Endothelial cell of umbilical vein (primary cell): ENCODE measurements around the gene KMT2C. TPM values are rescaled to one million over a fixed set of nuclear protein-coding genes. Genes with fewer than 3 reads are reported as not detected.

Experiments
- BruUV-seq: library from RNA; stranded (reverse); fragments of 400-500 nt; replicated peaks from 2 replicates; lab custom pipeline; 2021; lab: Mats Ljungman, UMichigan
- CTCF ChIA-PET: fragments of 300-600, 350-600 bp; sonication (Branson Sonifier 250); formaldehyde crosslinking; loops from one replicate; lab custom pipeline; 2021; ENCODE audit warnings: antibody characterized with exemption, inconsistent platforms; lab: Charles Lee
- POLR2A ChIA-PET: fragments of 300-600, 350-600 bp; sonication (Branson Sonifier 250); formaldehyde crosslinking; loops from one replicate; lab custom pipeline; 2021; ENCODE audit warnings: antibody characterized with exemption, inconsistent platforms; lab: Charles Lee
- DNase-seq: peaks from one replicate; pipeline ENCODE4 v3.0.0-alpha.2; 2011; ENCODE audit warnings: low read depth, low spot score
- FAIRE-seq: peaks from 2 replicates; lab custom pipeline; 2011; peaks lifted over from hg19 to GRCh38; lab: Jason Lieb, UNC
- H2AFZ ChIP-seq: 2 replicates; pipeline ENCODE4 v1.6.0; 2012; ENCODE audit warnings: low read depth, low read length, control low read depth, inconsistent platforms
- H3K27ac ChIP-seq: 2 replicates; pipeline ENCODE4 v1.5.1; 2011; ENCODE audit warnings: low read depth, mild to moderate bottlenecking, control low read depth, low read length, moderate library complexity; ENCODE audit not compliant: insufficient read depth
- H3K27me3 ChIP-seq, 2 experiments: 2 replicates each; pipeline versions ENCODE4 v1.6.0 to v1.6.1; 2011; ENCODE audit warnings: low read length in 2 of 2, mixed read lengths in 1 of 2; ENCODE audit not compliant: control insufficient read depth in 2 of 2, insufficient read depth in 2 of 2
- H3K36me3 ChIP-seq, 2 experiments: 2 replicates in 1 of 2; 3 replicates in 1 of 2; pipeline ENCODE4 v1.5.1; 2011; ENCODE audit warnings: low read length in 2 of 2, mild to moderate bottlenecking in 1 of 2, moderate library complexity in 1 of 2; ENCODE audit not compliant: control insufficient read depth in 2 of 2, insufficient read depth in 2 of 2; ENCODE audit errors: extremely low read depth in 1 of 2
- H3K4me1 ChIP-seq: 3 replicates; pipeline ENCODE4 v1.5.1; 2011; ENCODE audit warnings: mild to moderate bottlenecking, low read length; ENCODE audit not compliant: control insufficient read depth, insufficient read depth; ENCODE audit errors: extremely low read depth
- H3K4me2 ChIP-seq: 2 replicates; pipeline ENCODE4 v1.6.1; 2011; ENCODE audit warnings: low read length, control low read depth, mixed read lengths; ENCODE audit not compliant: insufficient read depth
- H3K4me3 ChIP-seq, 3 experiments: fragments of 200-600 bp in 1 of 3; sonication (generic), shearing (Covaris generic) in 1 of 3; replicated peaks in 1 of 3; 2 replicates each; pipeline ENCODE4 v1.5.1; 2011 to 2016; ENCODE audit warnings: control low read depth in 3 of 3, low read length in 3 of 3, mild to moderate bottlenecking in 2 of 3, inconsistent platforms in 1 of 3, low read depth in 1 of 3, moderate library complexity in 1 of 3; ENCODE audit not compliant: insufficient read depth in 1 of 3
- H3K79me2 ChIP-seq: 2 replicates; pipeline ENCODE4 v1.6.0; 2012; ENCODE audit warnings: low read length, inconsistent platforms; ENCODE audit not compliant: control insufficient read depth, insufficient read depth
- H3K9ac ChIP-seq: replicated peaks from 2 replicates; pipeline ENCODE3; 2011; ENCODE audit warnings: low read length, control low read depth; ENCODE audit not compliant: insufficient read depth; ENCODE audit errors: extremely low read depth
- H3K9me1 ChIP-seq: replicated peaks from 3 replicates; pipeline ENCODE4 v1.6.0; 2011; ENCODE audit warnings: mild to moderate bottlenecking, low read length; ENCODE audit not compliant: control insufficient read depth, insufficient read depth; ENCODE audit errors: extremely low read depth
- H3K9me3 ChIP-seq: replicated peaks from 2 replicates; pipeline ENCODE4 v1.5.1; 2012; ENCODE audit warnings: low read length, inconsistent platforms; ENCODE audit not compliant: control insufficient read depth, insufficient read depth
- H4K20me1 ChIP-seq: replicated peaks from 2 replicates; pipeline ENCODE3; 2011; ENCODE audit warnings: mild to moderate bottlenecking, low read length; ENCODE audit not compliant: control insufficient read depth, insufficient read depth; ENCODE audit errors: extremely low read depth
- CTCF ChIP-seq, 2 donors: IDR thresholded peaks; 1 replicate in 1 of 2; 2 replicates in 1 of 2; pipeline ENCODE4 v1.5.1; 2011; ENCODE audit warnings: low read length in 2 of 2, mild to moderate bottlenecking in 2 of 2, moderate library complexity in 2 of 2, control low read depth in 1 of 2, inconsistent platforms in 1 of 2, low read depth in 1 of 2; ENCODE audit not compliant: insufficient read depth in 1 of 2; ENCODE audit errors: extremely low read depth in 1 of 2
- EZH2 ChIP-seq: IDR thresholded peaks from 2 replicates; pipeline ENCODE4 v1.6.1; 2012; ENCODE audit warnings: borderline replicate concordance, low read depth, mild to moderate bottlenecking, moderate library complexity, low read length, inconsistent platforms; ENCODE audit not compliant: severe bottlenecking
- FOS ChIP-seq: IDR thresholded peaks from 2 replicates; pipeline ENCODE4 v1.6.1; 2011; ENCODE audit warnings: mild to moderate bottlenecking, low read length, moderate library complexity, borderline replicate concordance; ENCODE audit not compliant: insufficient read depth
- GATA2 ChIP-seq: IDR thresholded peaks from 2 replicates; pipeline ENCODE4 v1.7.0; 2011; ENCODE audit warnings: low read depth, mild to moderate bottlenecking, moderate library complexity, mixed read lengths, low read length; ENCODE audit not compliant: insufficient read length, insufficient read depth
- JUN ChIP-seq: IDR thresholded peaks from 2 replicates; pipeline ENCODE4 v1.6.1; 2011; ENCODE audit warnings: borderline replicate concordance, low read depth; ENCODE audit not compliant: insufficient read length, insufficient read depth
- MAX ChIP-seq: IDR thresholded peaks from 2 replicates; pipeline ENCODE4 v1.6.1; 2011; ENCODE audit not compliant: insufficient read depth, insufficient read length
- MYC ChIP-seq: IDR thresholded peaks from one replicate; pipeline ENCODE4 v1.6.1; 2011; ENCODE audit warnings: mild to moderate bottlenecking, low read depth, low read length
- POLR2A ChIP-seq: IDR thresholded peaks from 2 replicates; pipeline ENCODE4 v1.6.1; 2012; ENCODE audit warnings: low read depth, mild to moderate bottlenecking, control low read depth, low read length
- POLR2AphosphoS5 ChIP-seq: IDR thresholded peaks from 2 replicates; pipeline ENCODE4 v1.6.1; 2012; ENCODE audit warnings: low read depth, mild to moderate bottlenecking, control low read depth, low read length, moderate library complexity; ENCODE audit not compliant: insufficient read depth
- dilution Hi-C: fragments of 300-500 bp; cut with MboI; formaldehyde crosslinking; loops from one replicate; pipeline ENCODE4 v1.15.0; 2019; ENCODE audit warnings: low sequenced_read_pairs; ENCODE audit not compliant: extremely low pct_ligation_motif_present
- intact Hi-C: fragments of 100-400 bp; cut with micrococcal nuclease; formaldehyde crosslinking; loops from one replicate; pipeline ENCODE4 v1.10.0; 2022
- polyA plus RNA-seq, 4 experiments: library from polyadenylated mRNA; depleted of rRNA in 3 of 4; stranded (reverse) in 3 of 4; unstranded in 1 of 4; fragments of >200 nt; gene quantifications; 2 replicates each; pipeline versions ENCODE4 v1.2.1 to v1.2.3, GENCODE V29; 2011 to 2012; ENCODE audit warnings: missing spikeins in 1 of 4
- total RNA-seq: library from RNA; stranded (reverse); gene quantifications from 2 replicates; pipeline ENCODE4 v1.2.3, GENCODE V29; 2021

KMT2C gene
- total and polyA plus RNA-seq, 2 donors (not counting 3 experiments of a cell fraction or from before 2014, with no cell fraction given) = 8.0 to 53.7 TPM

- Histone ChIP-seq H3K4me3 (no peak overlapping the region), H3K9me3 (no peaks in the 10 kb centered on the region), H3K27ac (no peak overlapping the region), H3K9me1 (peaks cover 3% of the 10 kb centered on the region), H3K27me3 (no peaks in the 10 kb centered on the region), H3K79me2 (peaks cover 94% of the 10 kb centered on the region), H2AFZ (no peak overlapping the region), H3K4me2 (no peak overlapping the region), H3K36me3 (no peaks in the 10 kb centered on the region), H3K4me1 (no peaks in the 10 kb centered on the region), H4K20me1 (peaks cover 13% of the 10 kb centered on the region), H3K9ac (no peak overlapping the region)
- dilution Hi-C loops = no loop called here
- intact Hi-C loops = no loop called here
- POLR2A ChIA-PET = no interaction called here
- CTCF ChIA-PET = no interaction called here
- BruUV-seq = no TSS peak
- FAIRE-seq (no peak), DNase-seq (no peak)
- TF ChIP-seq MAX (no peak), EZH2 (no peak), POLR2A (no peak), JUN (no peak), GATA2 (no peak), POLR2AphosphoS5 (no peak), MYC (no peak), CTCF (IDR thresholded peaks at IDR 0.05; ENCODE audit: extremely low read depth in 1 of 2, insufficient read depth in 1 of 2, low read depth in 1 of 2, low read length in 2 of 2) (no peak), FOS (no peak)
Measured at GRCh38 chr7:152424348-152425108, 11.3 kb downstream of the KMT2C start.
